ENCODE measurements around the gene KLF11.
A peak's percentile ranks its signal among the peaks of the same experiment; 100 is the strongest.
"Not testable (repeated sequence)": the region's sequence is repeated elsewhere in the genome, so short reads cannot be mapped to it uniquely, and the experiment has no call there.

The KLF11 gene

DNA sequence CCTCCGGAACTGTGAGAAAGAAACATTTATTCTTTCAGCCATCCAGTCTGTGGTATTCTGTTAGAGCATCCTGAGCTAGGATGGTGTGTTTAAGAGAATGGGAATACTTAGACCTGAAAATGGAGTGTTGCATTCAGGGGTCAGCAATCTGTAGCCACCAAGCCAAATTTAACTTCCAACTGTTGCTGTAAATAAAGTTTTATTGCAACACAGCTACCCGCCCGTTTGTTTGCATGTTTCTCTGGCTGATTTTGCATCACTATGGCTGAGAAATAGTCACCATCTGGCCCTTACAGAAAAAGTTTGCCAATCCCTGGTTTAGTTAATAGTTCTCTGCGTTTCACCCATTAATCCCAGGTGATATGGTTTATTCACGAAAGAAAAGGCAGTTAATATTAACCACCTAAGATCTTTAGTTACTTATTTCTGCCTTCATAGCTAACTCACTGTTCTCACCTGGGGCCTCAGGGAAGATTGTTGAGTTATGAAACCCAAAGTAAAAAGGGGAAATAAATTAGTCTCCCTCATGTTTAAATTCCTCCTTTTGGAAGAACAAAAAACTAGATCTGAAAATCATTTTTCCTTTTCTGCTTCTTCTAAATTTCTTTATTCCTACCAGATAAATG lies 46.3 kb downstream of the KLF11 start:
- no peak for DNase-seq

DNA sequence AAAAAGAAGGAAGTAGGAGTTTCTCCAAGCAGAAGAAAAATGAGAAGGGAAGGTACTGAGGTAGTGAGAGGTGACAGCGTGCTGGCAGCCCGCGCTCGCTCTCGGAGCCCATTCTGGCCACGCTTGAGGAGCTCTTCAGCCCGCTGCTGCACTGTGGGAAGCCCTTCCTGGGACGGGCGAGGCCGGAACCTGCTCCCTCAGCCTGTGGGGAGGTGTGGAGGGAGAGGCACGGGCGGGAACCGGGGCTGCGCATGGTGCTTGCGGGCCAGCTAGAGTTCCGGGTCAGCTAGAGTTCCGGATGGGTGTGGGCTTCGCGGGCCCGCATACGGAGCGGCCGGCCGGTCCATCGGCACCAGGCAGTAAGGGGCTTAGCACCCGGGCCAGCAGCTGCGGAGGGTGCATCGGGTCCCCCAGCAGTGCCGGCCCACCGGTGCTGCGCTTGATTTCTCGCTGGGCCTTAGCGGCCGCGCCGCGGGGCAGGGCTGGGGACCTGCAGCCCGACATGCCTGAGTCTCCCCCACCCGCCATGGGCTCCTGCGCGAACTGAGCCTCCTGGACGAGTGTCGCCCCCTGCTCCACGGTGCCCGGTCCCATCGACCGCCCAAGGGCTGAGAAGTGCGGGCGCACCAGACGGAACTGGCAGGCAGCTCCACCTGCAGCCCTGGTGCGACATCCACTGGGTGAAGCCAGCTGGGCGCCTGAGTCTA lies 48.0 kb downstream of the KLF11 start:
- DNase-seq = no peak

DNA sequence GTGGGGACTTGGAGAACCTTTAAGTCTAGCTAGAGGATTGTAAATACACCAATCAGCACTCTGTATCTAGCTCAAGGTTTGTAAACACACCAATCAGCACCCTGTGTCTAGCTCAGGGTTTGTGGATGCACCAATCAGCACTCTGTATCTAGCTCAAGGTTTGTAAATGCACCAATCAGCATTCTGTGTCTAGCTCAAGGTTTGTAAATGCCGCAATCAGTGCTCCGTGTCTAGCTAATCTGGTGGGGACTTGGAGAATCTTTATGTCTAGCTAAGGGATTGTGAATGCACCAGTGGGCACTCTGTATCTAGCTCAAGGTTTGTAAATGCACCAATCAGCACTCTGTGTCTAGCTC lies 48.5 kb downstream of the KLF11 start:
- not testable (repeated sequence) for DNase-seq

DNA sequence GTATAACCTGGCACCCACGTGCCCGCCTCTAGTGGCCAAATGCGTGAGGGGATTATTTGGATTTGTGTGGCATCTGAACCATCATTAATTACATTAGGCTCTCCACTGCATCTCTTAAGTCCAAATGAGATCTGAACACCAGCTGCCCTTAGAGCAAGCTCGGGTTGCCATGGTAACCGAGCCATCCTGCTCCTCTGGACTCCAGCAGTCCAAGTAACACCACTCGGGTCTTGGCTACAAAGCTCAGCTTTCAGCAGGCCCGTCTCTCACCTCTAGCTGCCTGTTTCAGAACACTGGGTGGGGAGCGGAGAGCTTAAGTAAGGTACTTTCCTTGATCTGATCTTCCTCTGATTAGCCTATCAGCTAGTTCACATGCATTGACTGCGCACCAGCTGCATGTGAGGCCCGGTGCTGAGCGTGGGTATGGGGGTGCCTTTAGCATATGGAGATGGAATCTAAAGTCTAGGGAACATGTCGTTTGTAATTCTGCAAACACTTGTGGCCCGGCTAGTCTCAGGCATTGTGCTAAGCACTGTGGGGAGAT lies 51.0 kb downstream of the KLF11 start:
- no peak for DNase-seq

DNA sequence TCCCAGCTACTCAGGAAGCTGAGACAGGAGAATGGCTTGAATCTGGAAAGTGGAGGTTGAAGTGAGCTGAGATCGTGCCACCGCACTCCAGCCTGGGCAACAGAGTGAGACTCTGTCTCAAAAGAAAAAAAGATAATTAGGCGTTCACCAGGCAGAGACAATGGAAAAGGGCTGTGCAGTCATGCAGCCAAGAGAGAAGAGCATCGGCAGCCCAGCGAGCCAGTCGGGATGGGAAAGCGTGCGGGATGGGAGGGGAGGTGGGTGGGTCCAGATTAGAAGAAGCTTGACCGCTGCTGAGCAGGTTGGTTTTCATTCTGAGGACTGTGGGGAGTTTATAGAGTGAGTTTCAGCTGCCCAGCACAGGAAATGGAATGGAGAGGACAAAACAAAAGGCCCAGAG lies 51.8 kb downstream of the KLF11 start:
- no peak for DNase-seq

DNA sequence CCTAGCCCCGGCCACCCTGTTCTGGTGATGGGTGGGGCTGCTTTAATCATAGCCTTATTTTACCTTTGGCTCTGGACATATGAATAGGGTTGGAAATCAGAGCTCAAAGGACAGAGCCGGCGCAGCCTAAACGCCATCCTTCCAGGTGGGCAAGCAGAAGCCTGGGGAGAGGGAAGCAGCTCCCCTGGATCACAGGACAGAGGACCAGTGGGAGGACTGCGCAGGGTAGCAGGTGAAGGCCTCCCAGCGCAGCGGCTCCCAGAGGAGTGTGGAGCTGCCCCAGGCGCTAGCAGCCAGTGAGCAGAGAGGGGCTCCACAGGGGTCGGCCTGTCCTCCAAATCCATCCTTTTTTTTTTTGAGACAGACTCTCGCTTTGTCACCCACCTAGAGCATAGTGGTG lies 53.3 kb downstream of the KLF11 start:
- DNase-seq = no peak

DNA sequence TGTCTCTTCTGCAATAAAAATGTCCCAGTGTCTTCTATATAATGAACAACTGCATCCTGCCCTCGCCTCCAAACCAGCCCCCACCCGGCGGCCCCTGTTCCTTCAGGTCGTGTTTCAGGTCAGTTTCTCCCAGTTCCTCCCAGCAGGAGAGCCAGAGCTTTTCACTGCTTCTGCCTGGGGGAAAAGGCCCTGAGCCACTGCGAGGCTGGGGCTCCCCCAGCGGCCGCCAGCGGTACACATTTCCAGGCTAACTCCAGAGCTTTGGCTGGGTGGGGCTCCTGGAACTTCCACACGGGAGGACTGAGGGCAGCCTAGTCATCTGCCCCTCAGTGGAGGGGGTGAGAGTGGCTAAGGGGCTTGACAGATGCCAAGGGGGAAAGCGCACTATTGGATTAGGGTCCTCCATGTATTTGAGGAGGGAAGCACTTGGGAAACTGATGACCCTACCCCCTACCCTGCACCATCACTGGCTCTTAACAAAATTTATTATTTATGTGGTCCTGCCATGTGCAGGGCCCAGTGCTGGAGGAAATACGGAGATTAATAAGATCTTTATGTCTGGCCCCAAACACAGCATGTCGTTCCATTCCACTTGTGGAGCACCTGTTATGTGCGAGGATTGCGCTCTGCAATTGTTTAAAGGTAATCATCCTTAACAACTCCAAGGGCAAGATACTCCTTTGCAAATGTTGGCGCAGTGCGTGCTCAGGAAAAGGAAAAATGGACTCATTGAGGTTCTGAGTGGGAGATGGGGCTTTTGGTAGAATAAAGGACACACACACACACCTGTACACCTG lies 54.2 kb downstream of the KLF11 start:
- peak; percentile 24 for DNase-seq

DNA sequence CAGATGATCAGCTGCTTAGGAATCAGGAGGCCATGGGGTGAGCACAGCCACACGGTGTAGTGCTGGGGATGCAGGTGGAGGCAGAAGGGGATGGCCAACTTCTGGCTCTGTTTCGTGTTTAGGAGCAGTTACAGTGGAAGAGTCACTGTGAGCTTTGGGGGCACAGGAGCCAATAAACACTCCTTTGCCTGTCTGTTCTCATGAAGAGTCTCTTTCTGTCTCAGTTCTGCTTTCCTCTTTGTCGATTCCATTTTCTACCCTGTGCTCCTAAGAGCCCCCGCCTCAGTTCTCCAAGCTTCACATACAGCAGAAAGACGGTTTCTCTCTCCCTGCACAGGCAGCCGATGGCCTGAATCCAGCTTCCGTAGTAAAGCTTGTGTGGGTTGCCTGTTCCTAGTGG lies 58.1 kb downstream of the KLF11 start:
- no peak for DNase-seq

GRCh38 chr2:10103179-10103578 lies 59.8 kb downstream of the KLF11 start:
- no peak for DNase-seq
